Measurements from ENCODE around the gene CHGA. TPM values are rescaled to one million over a fixed set of nuclear protein-coding genes. Genes with fewer than 3 reads are reported as not detected.

The CHGA gene
- total and polyA plus RNA-seq, 2 of the 8 experiments (the other 6 are each of a cell fraction or from before 2014, with no cell fraction given), result 17.5 to 28.2 TPM

GRCh38 chr14:92973798-92974372 lies 50.9 kb downstream of the CHGA start:
- DNase-seq (ENCODE audit: low read depth in 1 of 2, low spot score in 2 of 2) (no peak), FAIRE-seq (no peak)
- Histone ChIP-seq H3K27ac (ENCODE audit: low read depth, low read length) (no peak overlapping the region), H3K9me3 (ENCODE audit: insufficient read depth in 2 of 2, low read depth in 1 of 2, low read length in 1 of 2) (peaks cover 12 to 16% of the 10 kb centered on the region in 2 experiments), H2BK5ac (ENCODE audit: low read depth, low read length) (no peak overlapping the region), H3K79me2 (ENCODE audit: control insufficient read depth in 1 of 2, insufficient read depth in 2 of 2, low read length in 2 of 2) (peaks cover 0 to 24% of the 10 kb centered on the region in 2 experiments; a peak in 2 of 4 replicates), H4K20me1 (replicated peaks in 1 of 2; ENCODE audit: control insufficient read depth in 1 of 2, insufficient read depth in 2 of 2, low read length in 2 of 2) (peaks cover 0 to 5% of the 10 kb centered on the region in 2 experiments), H3K9ac (replicated peaks in 1 of 4; ENCODE audit: extremely low read depth in 1 of 4, low read depth in 3 of 4, low read length in 3 of 4) (no peak overlapping the region), H3K4me3 (ENCODE audit: extremely low read depth in 1 of 4, insufficient read depth in 2 of 4, low read depth in 3 of 4, low read length in 4 of 4) (no peak overlapping the region), H3K36me3 (ENCODE audit: control insufficient read depth in 2 of 4, insufficient read depth in 4 of 4, low read length in 3 of 4) (peaks cover 0 to 12% (median 0%) of the 10 kb centered on the region in 4 experiments; a peak in 4 of 8 replicates), H3K14ac (ENCODE audit: insufficient read length) (no peak overlapping the region), H3K27me3 (replicated peaks in 1 of 4; ENCODE audit: control insufficient read depth in 3 of 4, extremely low read depth in 1 of 4, insufficient read depth in 3 of 4, low read length in 3 of 4) (no peaks in the 10 kb centered on the region), H3K23ac (ENCODE audit: insufficient read length) (no peak overlapping the region), H2AK5ac (ENCODE audit: low read depth, low read length) (no peak overlapping the region), H2BK20ac (ENCODE audit: low read length) (no peak overlapping the region), H2AFZ (ENCODE audit: low read length) (no peak overlapping the region), H3K4ac (replicated peaks; ENCODE audit: insufficient read length, low read depth, low read length) (no peak overlapping the region), H3K79me1 (ENCODE audit: low read depth, low read length) (peaks cover 4% of the 10 kb centered on the region; the same call in 1 of the 2 replicates), H3K18ac (ENCODE audit: extremely low read depth, low read length) (no peak overlapping the region), H2BK15ac (ENCODE audit: low read length) (no peak overlapping the region), H3K56ac (replicated peaks; ENCODE audit: insufficient read length, low read depth, low read length) (no peak overlapping the region), H4K91ac (replicated peaks; ENCODE audit: insufficient read length, low read length) (no peak overlapping the region), H2BK120ac (replicated peaks; ENCODE audit: low read depth, low read length) (no peak overlapping the region), H3K23me2 (ENCODE audit: low read depth, low read length) (no peaks in the 10 kb centered on the region), H4K8ac (ENCODE audit: extremely low read depth, insufficient read depth, low read length) (no peak overlapping the region), H3K4me2 (ENCODE audit: insufficient read depth in 1 of 2, low read depth in 2 of 2, low read length in 2 of 2) (no peak overlapping the region), H3K4me1 (replicated peaks in 1 of 4; ENCODE audit: control insufficient read depth in 3 of 4, insufficient read depth in 4 of 4, low read length in 3 of 4) (peaks cover 0 to 16% (median 8%) of the 10 kb centered on the region in 4 experiments; a peak in 5 of 7 replicates), H4K5ac (ENCODE audit: insufficient read length, low read depth, low read length) (no peak overlapping the region), H2BK12ac (ENCODE audit: low read depth, low read length) (no peak overlapping the region)
- ChIA-PET POLR2A (ENCODE audit: partially characterized antibody) (interaction anchor here (1.6 kb wide), 1 partner anchor 13 kb away, joined by 3 read pairs; no protein-coding TSS in a partner anchor), CTCF (ENCODE audit: partially characterized antibody) (interaction anchor here (0.6 to 6.5 kb wide), 30 partner anchors 9 to 231 kb away, joined by 3 to 34 read pairs (median 4); no protein-coding TSS in a partner anchor)
- 88% methylated on average over 9 of the region's 9 CpGs; no CpG with 5 or more reads in 1 of the 2 experiments for WGBS, 2 experiments (ENCODE audit: extremely low coverage in 1 of 2, insufficient coverage in 1 of 2, insufficient read length in 1 of 2, insufficient replicate concordance in 2 of 2, low coverage in 1 of 2, low lambda C conversion rate in 2 of 2, missing lambda C conversion rate in 1 of 2)
- TF ChIP-seq MAFK (IDR thresholded peaks at IDR 0.05; ENCODE audit: low read depth, low read length), result no peak
- no peak for TF ChIP-seq E2F6 (IDR thresholded peaks at IDR 0.05)
- TF ChIP-seq SP4 (IDR thresholded peaks at IDR 0.05; ENCODE audit: low read length), result no peak
- TF ChIP-seq POU5F1 (IDR thresholded peaks at IDR 0.05; ENCODE audit: low read depth, low read length), result no peak
- TF ChIP-seq SRF (IDR thresholded peaks at IDR 0.05; ENCODE audit: low read depth, low read length), result no peak
- TF ChIP-seq ATF3 (IDR thresholded peaks at IDR 0.05; ENCODE audit: insufficient read depth, low read depth, low read length), result no peak
- TF ChIP-seq SIRT6 (IDR thresholded peaks at IDR 0.05; ENCODE audit: low read length), result no peak
- no peak for TF ChIP-seq SIN3A (conservative IDR thresholded peaks at IDR 0.05 in 1 of 2, IDR thresholded peaks at IDR 0.05 in 1 of 2; ENCODE audit: low read depth in 1 of 2, low read length in 2 of 2)
- no peak for TF ChIP-seq SAP30 (IDR thresholded peaks at IDR 0.05; ENCODE audit: insufficient read depth, insufficient replicate concordance, low read length)
- TF ChIP-seq POLR2A (IDR thresholded peaks at IDR 0.05; ENCODE audit: control extremely low read depth in 1 of 2, low read depth in 2 of 2, low read length in 2 of 2), result no peak
- TF ChIP-seq HDAC6 (IDR thresholded peaks at IDR 0.05; ENCODE audit: low read depth, low read length), result no peak
- TF ChIP-seq YY1 (IDR thresholded peaks at IDR 0.05; ENCODE audit: low read depth, low read length), result no peak

All from H1 (cell line).